ENCODE results near the gene PRR5L.

PRR5L gene

DNA sequence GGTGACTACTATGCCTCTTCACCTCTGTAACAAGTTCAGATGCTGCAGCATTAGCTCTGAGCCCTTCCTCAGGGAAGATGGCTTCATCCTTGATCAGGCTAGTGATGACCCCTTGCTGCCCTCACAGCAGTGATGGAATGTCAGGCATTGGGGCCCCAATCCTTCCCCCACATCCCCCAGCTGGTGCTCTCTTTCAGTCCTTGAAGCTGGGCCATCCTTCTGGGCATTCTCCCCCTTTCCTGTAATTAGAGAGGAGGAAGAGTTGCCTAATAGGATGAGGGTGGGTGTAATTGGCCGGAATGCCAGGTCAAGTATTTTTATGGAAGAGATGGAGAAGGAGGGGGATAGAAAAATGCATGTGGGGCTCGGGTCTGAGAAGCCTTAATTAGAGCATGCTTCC is 151.4 kb downstream of the PRR5L start:
- DNase-seq, result peak; percentile 69

DNA sequence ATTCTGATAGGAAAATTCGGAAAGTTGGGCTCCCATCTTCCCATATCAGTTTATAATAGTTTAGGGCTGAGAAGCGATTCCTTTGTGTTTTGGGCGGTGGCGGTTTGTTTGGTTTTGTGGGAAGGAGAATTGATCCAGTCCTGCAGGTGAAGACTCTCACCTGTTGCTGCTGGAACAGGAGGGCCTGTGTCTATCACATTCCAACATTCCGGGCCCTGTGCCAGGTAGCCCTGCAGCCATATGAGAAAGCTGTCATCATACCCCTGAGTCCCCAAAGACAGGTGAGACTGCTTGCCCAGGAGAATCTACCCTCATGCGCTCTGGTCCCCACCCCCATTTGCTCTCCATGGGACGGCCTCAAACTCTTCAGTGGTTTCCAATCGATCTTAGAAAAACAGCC is 151.9 kb downstream of the PRR5L start:
- DNase-seq, result no peak

DNA sequence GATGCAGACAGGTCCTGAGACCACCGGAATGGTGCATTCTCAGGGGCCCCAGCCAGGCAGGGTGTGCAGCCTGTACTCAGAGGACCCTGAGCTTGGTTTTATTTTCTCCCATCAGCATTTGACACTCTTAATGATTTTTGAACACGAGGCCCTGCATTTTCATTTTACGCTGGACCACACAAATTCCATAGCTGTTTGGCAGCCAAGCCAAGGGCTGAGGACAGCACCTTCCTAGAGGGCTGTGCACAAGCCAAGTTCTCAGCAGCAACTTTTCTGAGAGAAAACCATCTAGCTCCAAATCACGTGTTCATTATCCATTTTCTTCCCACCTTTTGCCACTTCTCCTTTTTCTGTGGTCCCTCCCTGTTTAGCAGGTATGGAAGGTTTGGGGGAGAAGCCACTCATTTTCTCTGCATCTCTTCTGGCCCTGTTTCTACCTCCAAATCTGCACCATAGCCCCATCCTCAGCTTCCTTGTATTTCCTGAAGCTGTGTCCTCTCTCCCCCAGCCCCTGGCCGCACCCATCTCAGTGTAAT is 153.5 kb downstream of the PRR5L start:
- DNase-seq, result no peak

DNA sequence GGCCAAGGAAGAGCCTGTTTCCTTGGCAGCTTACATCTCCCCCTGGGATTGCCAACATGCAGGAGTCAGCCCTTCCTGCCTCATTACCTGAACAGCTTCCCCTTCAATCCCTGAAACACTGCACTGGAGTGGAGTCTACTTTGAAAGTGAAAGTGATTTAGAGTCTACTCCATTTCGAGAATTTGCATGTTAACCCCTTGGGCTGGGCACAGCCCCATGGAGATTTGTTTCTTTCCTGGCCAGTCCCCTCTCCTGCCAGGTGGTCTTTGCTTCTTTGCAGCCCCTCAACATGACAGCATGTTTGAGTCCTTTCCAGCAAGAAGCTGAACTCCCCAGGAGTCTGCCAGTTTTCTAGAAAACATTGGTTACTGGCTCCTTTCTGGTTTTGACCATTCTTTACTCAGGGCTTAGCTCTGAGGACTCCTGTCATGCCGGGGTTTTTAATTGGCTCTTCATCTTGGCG is 154.1 kb downstream of the PRR5L start:
- DNase-seq, result peak; percentile 42

DNA sequence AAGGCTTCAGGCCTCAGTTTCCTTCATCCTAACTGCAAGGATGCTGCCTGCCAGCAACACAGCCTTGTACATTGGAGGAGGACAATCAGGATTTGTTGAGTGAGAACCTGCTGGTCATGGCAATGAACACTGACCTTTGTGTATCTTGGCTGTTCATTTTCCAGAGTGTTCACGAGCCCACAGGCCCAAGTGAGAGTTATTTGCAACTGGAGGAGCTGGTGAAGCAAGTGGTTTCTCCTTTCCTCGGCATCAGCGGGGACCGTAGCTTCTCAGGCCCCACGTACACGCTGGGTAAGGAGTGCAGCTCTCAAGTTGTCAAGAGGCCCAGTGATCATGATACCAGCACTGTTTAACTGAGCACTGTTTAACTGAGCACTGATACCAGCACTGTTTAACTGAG is 155.0 kb downstream of the PRR5L start:
- no peak for DNase-seq

DNA sequence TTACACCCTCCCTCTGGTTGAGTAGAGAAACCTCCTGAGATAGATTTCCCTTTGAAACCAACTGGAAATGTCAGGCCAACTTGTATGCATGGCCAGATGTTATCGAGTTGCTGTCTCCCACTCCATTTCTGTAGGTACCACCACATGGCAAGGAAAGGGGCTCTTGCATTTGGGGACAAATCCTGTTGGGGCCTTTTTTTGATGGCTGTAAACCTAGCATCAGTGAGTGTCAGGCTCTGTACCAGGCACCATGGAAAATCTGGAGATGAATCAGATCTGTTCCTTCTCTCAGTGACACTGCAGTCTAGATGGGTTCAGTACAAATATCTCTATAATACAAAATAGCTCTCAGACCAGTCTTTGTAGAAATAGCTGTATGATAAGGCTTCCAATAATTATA is 155.6 kb downstream of the PRR5L start:
- no peak for DNase-seq

DNA sequence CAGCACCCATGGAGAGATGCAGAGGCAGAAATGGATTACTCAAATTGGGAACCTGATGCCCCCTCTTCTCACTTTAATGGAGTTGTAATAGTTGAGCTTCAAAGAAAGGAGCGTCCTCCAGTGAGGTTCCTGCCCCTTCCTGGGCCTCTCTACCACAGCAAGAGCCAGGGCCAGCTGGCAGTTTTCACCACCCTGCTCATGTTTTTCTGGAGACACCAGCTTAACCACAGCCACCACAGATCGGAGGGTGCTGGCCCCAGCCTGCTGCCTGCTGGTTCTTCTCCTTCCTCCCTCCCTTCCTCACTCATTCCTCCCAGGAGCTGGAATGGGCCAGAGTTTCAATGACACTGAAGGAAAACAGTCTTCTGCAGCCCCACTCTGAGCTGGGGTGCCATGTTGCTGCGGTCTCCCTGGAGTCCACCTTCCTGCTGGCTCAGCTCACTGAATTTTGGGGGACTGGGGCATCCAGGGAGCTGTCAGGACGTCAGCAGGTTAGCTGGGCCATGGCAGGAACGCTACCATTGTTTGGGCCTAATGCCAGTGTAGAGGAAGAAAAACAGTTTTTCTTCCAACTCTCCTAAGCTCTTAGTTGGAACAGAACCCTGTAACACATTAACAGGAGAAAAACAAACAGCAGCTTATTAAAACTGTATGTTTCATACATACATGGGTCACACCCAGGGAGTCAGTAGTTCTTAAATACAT is 156.3 kb downstream of the PRR5L start:
- no peak for DNase-seq

DNA sequence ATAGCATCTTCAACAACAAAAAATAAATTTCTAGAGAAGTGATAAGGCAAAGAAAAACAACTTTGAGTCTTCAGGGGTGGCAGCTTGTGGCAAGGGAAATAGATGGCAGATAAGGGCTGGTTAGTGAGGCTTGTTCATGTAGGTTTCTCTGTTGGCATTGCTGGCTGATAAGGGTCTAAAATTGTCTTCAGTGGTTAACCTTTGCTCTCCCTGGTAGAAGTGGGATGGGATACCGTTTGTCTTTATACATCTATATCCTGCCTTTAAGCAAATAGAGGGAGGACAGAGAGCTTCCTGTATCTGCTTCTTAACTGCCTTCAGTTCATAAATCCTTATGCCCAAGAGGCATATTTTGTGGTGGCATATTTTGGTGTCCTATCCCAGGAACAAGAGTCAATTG is 156.9 kb downstream of the PRR5L start:
- DNase-seq, result no peak

DNA sequence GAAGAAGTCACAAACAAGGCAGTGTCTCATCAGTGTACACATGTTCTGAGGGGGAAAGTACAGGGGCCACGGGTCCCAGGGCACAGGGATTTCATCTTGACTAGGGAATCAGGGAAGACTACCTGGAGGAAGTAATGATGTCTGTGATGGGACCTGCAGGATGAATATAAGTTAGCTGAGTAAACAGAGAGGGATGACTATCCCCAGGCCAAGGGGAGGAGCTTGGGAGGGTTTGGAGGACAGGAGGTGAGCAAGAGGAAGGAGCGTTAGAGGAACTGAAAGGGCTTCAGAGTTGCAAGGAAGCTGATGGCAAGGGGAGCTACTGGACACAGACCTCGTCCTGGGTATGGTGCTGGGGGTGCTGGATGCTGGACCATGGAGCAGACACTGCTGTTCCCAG is 157.6 kb downstream of the PRR5L start:
- DNase-seq, result no peak

DNA sequence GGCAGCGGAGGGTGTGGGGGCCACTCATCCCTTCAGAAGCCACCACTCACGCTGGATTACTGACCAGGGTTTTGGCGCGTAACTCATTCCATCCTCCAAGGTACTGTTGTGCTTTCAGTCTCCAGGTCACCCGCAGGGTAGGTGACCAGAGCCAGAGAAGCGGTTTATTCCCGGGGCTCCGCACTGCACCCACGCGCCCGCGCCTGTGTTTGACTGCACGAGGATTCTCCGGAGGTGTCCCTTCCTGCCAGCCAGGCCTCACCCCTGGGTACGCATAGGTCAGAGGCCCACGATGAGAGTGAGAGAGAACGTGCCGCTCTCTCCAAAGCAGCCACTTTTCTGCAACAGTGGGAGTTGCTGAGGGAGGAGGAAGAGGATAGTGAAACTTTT is 158.5 kb downstream of the PRR5L start:
- DNase-seq, result no peak

DNA sequence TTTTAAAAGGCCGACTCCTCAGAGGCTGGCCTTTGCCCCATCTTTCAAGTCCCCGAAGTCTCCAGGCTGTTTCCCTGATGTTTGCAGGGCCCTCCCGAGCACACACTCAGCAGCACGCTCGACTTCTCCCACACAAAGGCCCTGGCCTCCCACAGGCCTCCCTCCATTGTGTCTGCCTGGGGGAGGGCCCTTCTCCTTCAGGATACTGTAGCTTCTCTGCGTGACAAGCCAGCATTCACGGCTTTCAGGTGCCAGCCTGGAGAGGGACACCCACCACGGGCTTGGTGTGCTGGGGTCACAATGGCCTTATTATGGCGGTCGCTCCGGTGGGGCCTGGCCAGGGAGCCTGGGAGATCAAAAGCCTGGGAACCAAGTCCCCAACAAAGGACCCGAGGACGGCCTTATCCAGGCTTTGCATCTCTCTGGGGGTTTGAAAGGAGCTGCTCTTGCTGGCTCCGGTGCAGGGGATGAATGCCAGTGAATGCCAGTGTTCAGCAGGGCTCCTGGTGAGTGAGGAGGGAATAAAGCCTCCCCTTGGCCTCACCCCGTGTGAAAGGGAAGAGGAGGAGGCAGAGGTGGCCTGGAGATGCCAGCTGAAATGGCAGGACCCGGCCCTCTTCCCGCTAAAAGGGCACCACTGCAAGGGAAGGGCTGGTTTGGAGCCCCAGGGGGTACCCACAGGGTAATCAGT is 159.0 kb downstream of the PRR5L start:
- peak; percentile 91 for DNase-seq

DNA sequence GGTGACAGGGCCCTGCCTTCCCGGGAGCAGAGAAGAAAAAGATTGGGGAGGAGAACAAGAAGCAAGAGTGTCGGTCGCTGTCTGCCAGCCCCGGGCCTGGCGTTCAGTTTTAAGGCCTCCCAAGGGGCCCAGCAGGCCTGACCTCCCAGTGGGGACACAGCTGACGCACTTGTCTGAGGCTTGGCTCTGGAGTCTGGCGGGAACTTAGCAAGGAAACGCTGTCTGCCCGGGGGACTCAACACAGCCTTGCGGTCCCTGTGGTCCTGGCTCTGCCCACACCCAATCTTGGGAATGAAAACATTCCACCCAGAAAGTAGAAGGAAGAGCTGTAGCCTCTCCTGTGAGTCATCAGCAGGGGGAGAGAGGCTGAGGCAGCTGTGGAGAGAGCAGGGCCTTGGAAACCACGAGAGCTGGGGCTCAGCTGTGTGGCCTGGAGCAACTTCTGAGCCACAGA is 159.6 kb downstream of the PRR5L start:
- DNase-seq, result peak; percentile 80

DNA sequence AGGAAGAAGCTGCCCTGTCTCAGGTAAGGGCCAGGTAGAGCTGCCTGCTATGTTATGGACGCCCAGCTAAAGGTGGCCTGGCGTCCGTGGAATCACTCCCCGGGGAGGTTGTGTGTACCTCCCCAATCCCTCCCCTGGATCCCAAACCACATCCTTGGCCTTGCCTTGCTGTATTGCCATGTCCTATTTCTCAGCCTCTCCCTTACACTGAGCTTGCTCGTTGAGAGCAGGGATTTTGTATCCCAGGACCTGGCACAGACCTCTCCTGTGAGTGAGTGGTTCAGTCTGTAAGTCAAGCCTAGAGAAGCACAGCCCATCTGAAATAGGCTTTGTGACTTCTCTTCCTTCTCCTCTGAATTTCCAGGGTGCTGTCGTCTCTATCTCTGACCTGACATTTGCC is 160.1 kb downstream of the PRR5L start:
- DNase-seq, result no peak

DNA sequence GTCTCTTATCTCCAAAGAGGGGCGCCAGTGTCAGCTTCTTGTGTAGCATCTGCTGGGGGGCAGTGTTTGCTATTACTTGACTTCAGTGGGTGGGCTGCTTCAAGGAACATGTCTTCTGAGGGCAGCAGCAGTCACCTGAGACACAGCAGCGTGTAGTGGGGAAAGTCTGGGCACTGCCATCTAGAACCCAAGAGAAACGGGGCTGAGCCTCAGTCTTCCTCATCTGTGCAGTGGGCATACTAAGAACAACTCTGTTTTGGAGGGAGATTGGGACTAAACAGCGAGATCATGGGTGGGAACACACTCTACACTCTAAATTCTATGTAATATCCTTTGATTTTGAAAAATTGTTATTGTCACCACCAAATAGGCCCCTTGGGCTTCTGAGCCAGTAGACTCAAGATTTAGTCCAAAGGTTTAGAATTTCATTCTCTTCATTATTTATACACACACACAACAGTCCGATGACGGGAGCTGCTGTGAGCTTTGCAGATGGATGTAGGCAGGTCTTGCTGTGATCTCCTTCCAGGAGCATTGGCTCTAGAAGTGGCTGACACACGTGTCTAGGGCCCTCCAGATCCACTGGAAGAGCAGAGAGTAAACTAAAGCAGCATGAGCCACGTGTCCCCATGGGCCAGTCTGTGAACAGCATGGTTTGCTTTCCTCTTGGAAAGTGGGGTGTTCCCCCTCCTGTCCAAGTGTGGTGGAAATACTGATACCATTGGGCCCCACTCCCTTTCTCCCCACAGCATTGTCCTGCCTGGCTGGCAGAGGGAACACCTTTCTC is 162.2 kb downstream of the PRR5L start:
- no peak for DNase-seq

DNA sequence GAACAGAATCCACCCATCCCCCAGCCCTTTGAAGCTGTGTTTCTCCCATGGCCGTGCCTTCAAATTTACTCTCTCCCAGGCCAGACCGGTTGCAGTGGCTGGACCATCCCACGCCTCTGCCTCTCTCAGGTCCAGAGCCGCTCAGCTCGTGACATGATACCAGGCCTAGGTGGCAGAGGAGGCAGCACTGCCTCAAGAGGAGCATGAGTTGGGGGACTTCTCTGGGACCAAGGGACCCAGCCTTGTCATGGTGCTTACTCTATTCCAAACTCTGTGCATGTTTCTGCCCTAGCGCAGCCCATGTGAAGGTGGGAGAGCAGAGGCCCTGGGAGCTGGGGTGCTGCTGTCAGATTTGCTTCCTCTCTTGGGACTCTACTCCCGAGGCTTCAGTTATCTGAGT is 163.0 kb downstream of the PRR5L start:
- no peak for DNase-seq

DNA sequence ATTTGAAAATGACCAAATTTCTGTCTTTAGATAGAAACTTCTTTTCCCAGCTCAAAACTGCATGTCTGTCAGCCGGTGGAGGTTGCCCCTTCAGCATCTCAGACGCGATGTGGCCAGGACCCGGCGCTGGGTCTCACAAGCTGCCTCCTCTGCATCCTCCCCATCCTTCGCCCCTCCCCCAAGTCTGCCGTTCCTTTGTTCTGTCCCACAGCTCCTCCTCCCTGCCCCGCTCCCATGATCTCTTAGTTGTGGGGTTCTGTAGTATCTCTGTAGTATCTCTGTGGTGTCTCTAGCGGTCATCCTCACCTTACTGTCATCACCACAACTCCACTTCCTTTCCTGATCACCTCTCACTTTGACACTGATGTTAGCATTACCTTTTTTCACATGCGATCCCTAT is 164.1 kb downstream of the PRR5L start:
- no peak for DNase-seq

DNA sequence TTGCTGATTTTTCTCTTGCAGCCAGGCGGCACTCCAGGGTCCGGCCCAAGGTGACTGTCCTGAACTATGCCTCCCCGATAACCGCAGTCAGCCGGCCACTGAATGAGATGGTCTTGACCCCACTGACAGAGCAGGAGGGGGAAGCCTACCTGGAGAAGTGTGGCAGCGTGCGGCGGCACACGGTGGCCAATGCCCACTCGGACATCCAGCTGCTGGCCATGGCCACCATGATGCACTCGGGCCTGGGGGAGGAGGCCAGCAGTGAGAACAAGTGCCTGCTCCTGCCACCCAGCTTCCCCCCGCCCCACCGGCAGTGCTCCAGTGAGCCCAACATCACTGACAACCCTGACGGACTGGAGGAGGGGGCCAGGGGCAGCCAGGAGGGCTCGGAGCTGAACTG is 166.2 kb downstream of the PRR5L start:
- DNase-seq, result no peak

DNA sequence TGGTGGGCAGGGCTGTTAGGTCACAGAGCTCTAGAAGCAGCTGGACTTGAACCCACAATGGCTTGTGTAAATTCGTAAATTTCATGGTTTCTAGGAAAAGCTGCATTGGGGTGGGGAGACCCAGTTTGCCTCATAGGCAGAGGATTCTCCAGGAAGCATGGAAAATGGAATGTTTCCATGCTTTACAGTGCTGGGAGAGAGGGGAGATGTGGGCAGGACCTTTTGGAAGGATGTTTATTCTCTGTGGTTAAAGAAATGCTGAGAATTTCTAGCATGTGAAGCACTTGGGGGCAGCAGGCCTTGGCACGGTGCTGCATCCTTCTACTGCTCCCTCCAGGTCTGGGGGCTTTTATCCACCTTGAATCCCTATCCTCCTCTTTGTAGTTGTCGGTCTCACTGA is 167.7 kb downstream of the PRR5L start:
- DNase-seq, result no peak

DNA sequence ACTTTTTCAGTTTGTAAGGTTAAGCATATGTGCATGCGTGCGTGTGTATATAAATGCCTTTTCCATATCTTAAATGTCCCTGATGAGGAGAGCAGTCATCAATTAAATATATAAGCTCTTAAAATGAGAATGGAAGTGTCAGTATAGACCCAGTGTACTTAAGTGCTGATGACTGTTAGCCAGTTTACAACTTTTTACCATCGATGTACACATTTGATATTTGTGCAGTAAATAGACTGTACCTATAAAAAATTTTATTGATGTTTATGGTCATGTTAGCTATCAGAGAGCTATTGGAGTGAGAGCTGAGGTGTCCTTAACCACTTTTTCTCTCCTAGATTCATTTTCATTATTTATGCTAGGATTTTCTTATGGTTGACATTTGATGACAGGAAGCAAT is 168.6 kb downstream of the PRR5L start:
- no peak for DNase-seq

DNA sequence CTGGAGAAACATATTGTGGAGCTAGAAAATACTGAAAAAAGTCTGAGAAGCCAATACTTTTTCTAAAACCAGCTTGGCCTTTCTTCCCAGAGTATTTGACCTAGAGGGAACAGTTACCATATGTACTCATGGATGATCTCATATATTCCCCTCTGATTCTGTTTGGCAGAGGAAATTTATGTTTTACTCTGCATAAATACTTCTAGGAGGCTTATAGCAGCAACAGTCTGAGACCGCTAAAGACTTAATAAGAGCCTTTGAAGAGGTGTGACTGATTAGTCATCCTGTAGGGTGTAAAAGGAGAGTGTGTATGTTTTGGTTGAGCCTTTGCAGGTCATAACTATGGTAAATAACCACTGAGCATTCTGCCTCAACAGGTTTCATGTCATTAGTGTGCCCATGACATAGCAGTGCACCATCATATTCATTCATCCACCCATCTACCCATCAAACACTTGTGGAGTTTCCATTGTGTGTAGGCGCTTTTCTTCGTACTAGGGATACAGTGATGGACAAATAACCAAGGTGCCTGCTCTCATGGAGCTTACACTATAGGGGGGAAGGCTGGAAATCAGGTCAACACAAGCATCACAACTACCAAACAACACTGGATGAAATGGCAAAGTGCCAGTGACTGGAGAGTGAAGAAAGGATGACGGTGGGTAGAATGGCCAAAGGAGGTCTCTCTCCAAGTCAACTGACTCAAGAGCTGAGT is 169.5 kb downstream of the PRR5L start:
- DNase-seq, result no peak

DNA sequence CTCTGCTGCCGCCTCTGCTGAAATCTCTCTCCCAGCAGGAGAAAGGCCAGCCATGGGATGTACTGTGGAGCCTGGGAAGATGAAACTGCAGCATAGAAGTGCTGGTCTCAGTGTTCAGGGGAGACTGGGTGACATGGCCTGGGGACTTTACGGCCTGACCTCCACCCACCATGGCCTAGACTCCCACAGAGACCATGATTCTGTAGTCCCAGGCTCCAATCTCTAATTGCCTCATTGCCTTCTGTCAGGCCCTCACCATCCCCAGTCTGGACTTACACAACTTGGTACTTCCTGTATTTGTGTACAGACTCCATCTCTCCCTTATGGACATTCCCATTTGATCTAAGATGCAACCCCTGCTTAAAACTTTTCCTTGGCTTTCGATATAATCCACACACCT is 170.9 kb downstream of the PRR5L start:
- no peak for DNase-seq

DNA sequence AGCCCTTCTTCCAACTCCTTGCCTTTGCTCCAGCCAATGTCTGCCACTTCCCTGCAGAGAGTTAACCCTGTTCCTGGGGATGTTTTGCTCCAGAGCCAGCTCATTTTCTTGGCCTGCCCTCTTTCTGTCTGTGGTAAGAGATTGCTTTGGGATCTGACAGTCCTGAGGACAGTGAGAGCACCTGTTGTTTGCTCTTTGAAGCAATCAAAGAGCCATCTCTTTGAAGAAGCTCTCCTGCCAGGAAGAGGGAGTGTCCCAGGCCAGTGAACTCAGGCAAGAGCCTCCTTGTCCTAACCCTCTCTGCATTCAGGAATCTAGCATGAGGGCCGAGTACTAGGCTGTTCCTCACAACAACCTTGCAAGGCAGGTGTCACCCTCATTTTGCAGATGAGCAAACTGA is 171.8 kb downstream of the PRR5L start:
- no peak for DNase-seq

DNA sequence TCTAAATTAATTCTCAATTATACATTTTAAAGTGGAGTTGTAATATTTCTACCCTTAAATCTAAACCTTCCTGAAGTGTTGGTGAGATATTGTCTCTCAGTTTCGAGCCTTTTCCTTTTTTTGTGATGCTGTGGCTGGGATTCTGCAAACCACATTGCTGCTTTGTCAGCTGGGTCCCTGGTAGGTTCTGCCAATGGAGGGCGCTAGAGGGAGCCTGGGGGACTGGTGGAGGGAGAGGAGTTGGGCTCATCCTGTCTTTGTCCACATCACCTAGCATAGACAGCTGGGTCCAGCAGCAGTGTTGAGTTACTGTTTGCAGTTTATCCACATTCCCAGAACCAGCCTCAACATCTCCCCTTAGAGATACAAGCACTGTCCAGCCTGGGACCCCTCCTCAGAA is 173.0 kb downstream of the PRR5L start:
- DNase-seq, result no peak

All from retina (tissue), 1 donor.